ENCODE measurements around the gene MAMDC2.

- no peak for TF ChIP-seq POLR2A (IDR thresholded peaks at IDR 0.05; ENCODE audit: extremely low read depth, insufficient read length)
- TF ChIP-seq, protein P1, sequence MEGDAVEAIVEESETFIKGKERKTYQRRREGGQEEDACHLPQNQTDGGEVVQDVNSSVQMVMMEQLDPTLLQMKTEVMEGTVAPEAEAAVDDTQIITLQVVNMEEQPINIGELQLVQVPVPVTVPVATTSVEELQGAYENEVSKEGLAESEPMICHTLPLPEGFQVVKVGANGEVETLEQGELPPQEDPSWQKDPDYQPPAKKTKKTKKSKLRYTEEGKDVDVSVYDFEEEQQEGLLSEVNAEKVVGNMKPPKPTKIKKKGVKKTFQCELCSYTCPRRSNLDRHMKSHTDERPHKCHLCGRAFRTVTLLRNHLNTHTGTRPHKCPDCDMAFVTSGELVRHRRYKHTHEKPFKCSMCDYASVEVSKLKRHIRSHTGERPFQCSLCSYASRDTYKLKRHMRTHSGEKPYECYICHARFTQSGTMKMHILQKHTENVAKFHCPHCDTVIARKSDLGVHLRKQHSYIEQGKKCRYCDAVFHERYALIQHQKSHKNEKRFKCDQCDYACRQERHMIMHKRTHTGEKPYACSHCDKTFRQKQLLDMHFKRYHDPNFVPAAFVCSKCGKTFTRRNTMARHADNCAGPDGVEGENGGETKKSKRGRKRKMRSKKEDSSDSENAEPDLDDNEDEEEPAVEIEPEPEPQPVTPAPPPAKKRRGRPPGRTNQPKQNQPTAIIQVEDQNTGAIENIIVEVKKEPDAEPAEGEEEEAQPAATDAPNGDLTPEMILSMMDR (IDR thresholded peaks at IDR 0.05; ENCODE audit: low read depth, low read length), result no peak
- no peak for TF ChIP-seq MYC (IDR thresholded peaks at IDR 0.05; ENCODE audit: low read depth, low read length)
Observed at GRCh38 chr9:70111641-70112236, 68.1 kb downstream of the MAMDC2 start.

Measured in NB4 (cell line).